Measurements from ENCODE around the gene NAGLU. TPM values are rescaled to one million over a fixed set of nuclear protein-coding genes. Genes with fewer than 3 reads are reported as not detected.

Gene NAGLU
- total RNA-seq: 10 to 100 TPM; 28.9 to 51.8 (median 35.6) TPM
- long read RNA-seq, donor 1, transcript NAGLU-201 (6 exons, 2,544 nt): major isoform, 50 of 75 reads
- long read RNA-seq, donor 1, partial matches to known transcripts: 9 of 75 reads
- long read RNA-seq, donor 1, other reads (novel, unspliced or antisense): 13 of 75 reads
- long read RNA-seq, donor 2, partial matches to known transcripts: 8 of 11 reads
- long read RNA-seq, donor 2, other reads (novel, unspliced or antisense): 1 of 11 reads

- TF ChIP-seq CTCF (IDR thresholded peaks at IDR 0.05): no peak
- Histone ChIP-seq H3K36me3 (ENCODE audit: low read depth) (no peaks in the 10 kb centered on the region), H3K4me1 (ENCODE audit: low read depth) (peaks cover 21% of the 10 kb centered on the region), H3K9me3 (no peaks in the 10 kb centered on the region), H3K4me3 (peak within 1 kb of the TSS; percentile 72)
- peak; percentile 98 to 99 (median 98) for DNase-seq
- ATAC-seq: peak; percentile 87
- intact Hi-C loops (cut with DNase I, micrococcal nuclease): no loop called here
These were observed at the start of gene NAGLU for GRCh38 chr17:42536048-42536371. Gene NAGLU, plus strand, starts transcription at chr17:42536241. Its CDS starts 32 bp downstream, at chr17:42536273.

GRCh38 chr17:42488032-42488431 is 48.0 kb upstream of the NAGLU start:
- Histone ChIP-seq H3K36me3 (ENCODE audit: low read depth) (peaks cover 14% of the 10 kb centered on the region), H3K4me3 (no peak overlapping the region), H3K4me1 (ENCODE audit: low read depth) (no peaks in the 10 kb centered on the region), H3K9me3 (no peaks in the 10 kb centered on the region)
- ATAC-seq: no peak
- no peak for TF ChIP-seq CTCF (IDR thresholded peaks at IDR 0.05)
- intact Hi-C loops (cut with DNase I, micrococcal nuclease): no loop called here
- no peak for DNase-seq

- no peak for ATAC-seq
- no peak for DNase-seq
- no peaks in the 10 kb centered on the region for H3K4me1 ChIP-seq (ENCODE audit: low read depth)
- TF ChIP-seq CTCF (IDR thresholded peaks at IDR 0.05): no peak
- H3K4me3 ChIP-seq: no peak overlapping the region
- intact Hi-C loops (cut with DNase I, micrococcal nuclease): no loop called here
- no peaks in the 10 kb centered on the region for H3K9me3 ChIP-seq
- peaks cover 11% of the 10 kb centered on the region for H3K36me3 ChIP-seq (ENCODE audit: low read depth)
These were observed 42.7 kb upstream of the NAGLU start for GRCh38 chr17:42493319-42493718.

- H3K36me3 ChIP-seq (ENCODE audit: low read depth): peaks cover 5% of the 10 kb centered on the region
- ATAC-seq (no peak), DNase-seq (no peak)
These were observed 41.4 kb upstream of the NAGLU start for GRCh38 chr17:42494673-42495072.

GRCh38 chr17:42498828-42499227 is 37.2 kb upstream of the NAGLU start:
- ATAC-seq (no peak), DNase-seq (no peak)
- H3K9me3 ChIP-seq: no peaks in the 10 kb centered on the region
- no peaks in the 10 kb centered on the region for H3K4me1 ChIP-seq (ENCODE audit: low read depth)
- H3K4me3 ChIP-seq: no peak overlapping the region
- intact Hi-C loops (cut with DNase I, micrococcal nuclease): no loop called here
- no peak for TF ChIP-seq CTCF (IDR thresholded peaks at IDR 0.05)
- H3K36me3 ChIP-seq (ENCODE audit: low read depth): peaks cover 20% of the 10 kb centered on the region

More at GRCh38 chr17:42494673-42495072, 41.4 kb upstream of the NAGLU start:
- intact Hi-C loops (cut with DNase I, micrococcal nuclease): no loop called here
- H3K9me3 ChIP-seq: no peaks in the 10 kb centered on the region
- H3K4me3 ChIP-seq: no peak overlapping the region
- H3K4me1 ChIP-seq (ENCODE audit: low read depth): no peaks in the 10 kb centered on the region
- TF ChIP-seq CTCF (IDR thresholded peaks at IDR 0.05): no peak

- H3K36me3 ChIP-seq (ENCODE audit: low read depth): peaks cover 23% of the 10 kb centered on the region
These were observed 34.0 kb upstream of the NAGLU start for GRCh38 chr17:42502091-42502490.

More at GRCh38 chr17:42502091-42502490, 34.0 kb upstream of the NAGLU start:
- no peaks in the 10 kb centered on the region for H3K4me1 ChIP-seq (ENCODE audit: low read depth)
- intact Hi-C loops (cut with DNase I, micrococcal nuclease): no loop called here
- ATAC-seq (no peak), DNase-seq (no peak)
- H3K4me3 ChIP-seq: no peak overlapping the region
- no peaks in the 10 kb centered on the region for H3K9me3 ChIP-seq
- no peak for TF ChIP-seq CTCF (IDR thresholded peaks at IDR 0.05)

All from mucosa of descending colon (tissue), 3 donors.